B cell (primary cell): ENCODE results near the gene ATXN1. TPM values are rescaled to one million over a fixed set of nuclear protein-coding genes. Genes with fewer than 3 reads are reported as not detected.

ENCODE experiments used
- ATAC-seq: fragments of 200-7000 bp; cut with Tn5 transposase; one replicate; pipeline ENCODE4 v1.10.0; 2021; ENCODE audit warnings: low read depth, mild to moderate bottlenecking, moderate number of reproducible peaks, moderate library complexity
- CTCF ChIA-PET: fragments of 350-600 bp; sonication (Branson Sonifier 250); formaldehyde crosslinking; loops from one replicate; lab custom pipeline; 2021; ENCODE audit warnings: antibody characterized with exemption, inconsistent platforms; lab: Charles Lee
- POLR2A ChIA-PET: fragments of 350-600 bp; sonication (Branson Sonifier 250); formaldehyde crosslinking; loops from one replicate; lab custom pipeline; 2021; ENCODE audit warnings: antibody characterized with exemption; lab: Charles Lee
- DNase-seq: peaks from one replicate; pipeline ENCODE4 v3.0.0; 2013
- H2AFZ ChIP-seq: 2 replicates; pipeline ENCODE4 v1.6.1; 2012; ENCODE audit warnings: mild to moderate bottlenecking, low read depth, low read length; ENCODE audit not compliant: insufficient read depth, poor library complexity, severe bottlenecking
- H3K27ac ChIP-seq, 2 donors: 1 replicate in 1 of 2; 2 replicates in 1 of 2; pipeline ENCODE4 v1.5.1; 2012 to 2013; ENCODE audit warnings: low read length in 2 of 2, mild to moderate bottlenecking in 2 of 2, moderate library complexity in 1 of 2
- H3K27me3 ChIP-seq, 4 experiments: fragments of 200-600 bp in 1 of 4; sonication (generic) in 1 of 4; replicated peaks in 1 of 4; 1 replicate in 2 of 4; 2 replicates in 2 of 4; pipeline versions ENCODE4 v1.6.1 to v1.7.0; 2013 to 2016; ENCODE audit warnings: low read length in 3 of 4, mild to moderate bottlenecking in 2 of 4, mixed read lengths in 1 of 4, moderate library complexity in 1 of 4; ENCODE audit not compliant: insufficient read depth in 4 of 4, control insufficient read depth in 3 of 4; ENCODE audit errors: control extremely low read depth in 1 of 4
- H3K36me3 ChIP-seq, 2 experiments: replicated peaks in 1 of 2; 1 replicate in 1 of 2; 2 replicates in 1 of 2; pipeline versions ENCODE4 v1.6.1 to v1.7.1; 2013; ENCODE audit warnings: low read length in 1 of 2; ENCODE audit not compliant: insufficient read depth in 2 of 2, control insufficient read depth in 1 of 2; ENCODE audit errors: control extremely low read depth in 1 of 2, extremely low read depth in 1 of 2
- H3K4me1 ChIP-seq, 2 donors: fragments of 200-600 bp in 1 of 2; sonication (generic) in 1 of 2; 1 replicate in 1 of 2; 2 replicates in 1 of 2; pipeline versions ENCODE4 v1.5.1 to v1.6.1; 2013 to 2017; ENCODE audit warnings: low read length in 2 of 2; ENCODE audit not compliant: control insufficient read depth in 2 of 2, insufficient read depth in 2 of 2
- H3K4me2 ChIP-seq: replicated peaks from 2 replicates; pipeline ENCODE3; 2012; ENCODE audit warnings: mild to moderate bottlenecking, low read depth, low read length; ENCODE audit not compliant: poor library complexity, severe bottlenecking
- H3K4me3 ChIP-seq, 5 experiments: fragments of 200-600 bp in 1 of 5; sonication (generic) in 1 of 5; 1 replicate in 3 of 5; 2 replicates in 2 of 5; pipeline versions ENCODE4 v1.5.1 to v1.7.0; 2011 to 2016; ENCODE audit warnings: low read length in 4 of 5, mild to moderate bottlenecking in 4 of 5, low read depth in 2 of 5, control low read depth in 1 of 5, moderate library complexity in 1 of 5; ENCODE audit not compliant: insufficient read depth in 1 of 5; ENCODE audit errors: control extremely low read depth in 1 of 5, extremely low read depth in 1 of 5
- H3K79me2 ChIP-seq: fragments of 200-600 bp; sonication (generic); one replicate; pipeline ENCODE4 v1.6.0; 2016; ENCODE audit warnings: low read length; ENCODE audit not compliant: control insufficient read depth, insufficient read depth
- H3K9ac ChIP-seq: fragments of 200-600 bp; sonication (generic); 2 replicates; pipeline ENCODE4 v1.6.1; 2017; ENCODE audit warnings: mild to moderate bottlenecking, low read length, moderate library complexity
- H3K9me3 ChIP-seq, 3 donors: one replicate each; pipeline versions ENCODE4 v1.6.1 to v1.7.1; 2013; ENCODE audit warnings: low read length in 2 of 3; ENCODE audit not compliant: control insufficient read depth in 2 of 3, insufficient read depth in 1 of 3; ENCODE audit errors: control extremely low read depth in 1 of 3
- H4K20me1 ChIP-seq: 2 replicates; pipeline ENCODE4 v1.6.0; 2012; ENCODE audit warnings: mild to moderate bottlenecking, low read length; ENCODE audit not compliant: insufficient read depth, control insufficient read depth, poor library complexity, severe bottlenecking
- H3K27ac Mint-ChIP-seq: one replicate; pipeline ENCODE4 v1.8.0; 2021; ENCODE audit warnings: mixed read lengths
- H3K27me3 Mint-ChIP-seq: one replicate; pipeline ENCODE4 v1.8.0; 2021; ENCODE audit warnings: mixed read lengths
- H3K4me1 Mint-ChIP-seq: one replicate; pipeline ENCODE4 v1.8.0; 2021; ENCODE audit warnings: mixed read lengths
- H3K4me3 Mint-ChIP-seq: one replicate; pipeline ENCODE4 v1.8.0; 2021; ENCODE audit warnings: mixed read lengths
- H3K9me3 Mint-ChIP-seq: one replicate; pipeline ENCODE4 v1.8.0; 2022; ENCODE audit warnings: mixed read lengths; ENCODE audit not compliant: insufficient read depth
- EZH2 ChIP-seq: IDR thresholded peaks from 2 replicates; pipeline ENCODE4 v1.6.1; 2012; ENCODE audit warnings: borderline replicate concordance, low read depth, mild to moderate bottlenecking, moderate library complexity, low read length; ENCODE audit not compliant: insufficient read depth, poor library complexity, severe bottlenecking
- WGBS: methylation state at CpG from one replicate; pipeline ENCODE4 v1.1.5; 2013; ENCODE audit warnings: missing lambda C conversion rate; ENCODE audit not compliant: insufficient coverage; 5-methylcytosine and 5-hydroxymethylcytosine counted together
- intact Hi-C: fragments of 100-400 bp; cut with micrococcal nuclease; formaldehyde crosslinking; loops from one replicate; pipeline ENCODE4 v1.10.0; 2022
- polyA plus RNA-seq: library from polyadenylated mRNA; depleted of rRNA; stranded (reverse); fragments of >200 nt; gene quantifications from 2 replicates; pipeline ENCODE4 v1.2.3, GENCODE V29; 2012
- total RNA-seq, 2 donors: library from RNA; stranded (reverse); fragments of 120-200 nt in 1 of 2; gene quantifications; 1 replicate in 1 of 2; 2 replicates in 1 of 2; pipeline versions ENCODE4 v1.2.3 to v1.2.4, GENCODE V29; 2013 to 2022
- TF ChIP-seq, protein P1 (sequence below): fragments of 200-600 bp; IDR thresholded peaks from one replicate; pipeline ENCODE4 v1.8.0; 2022; ENCODE audit warnings: antibody characterized with exemption, mild to moderate bottlenecking

Gene ATXN1
- total and polyA plus RNA-seq, 2 donors (not counting 1 experiment from before 2014, with no cell fraction given), result 5.7 to 63.8 TPM

DNA sequence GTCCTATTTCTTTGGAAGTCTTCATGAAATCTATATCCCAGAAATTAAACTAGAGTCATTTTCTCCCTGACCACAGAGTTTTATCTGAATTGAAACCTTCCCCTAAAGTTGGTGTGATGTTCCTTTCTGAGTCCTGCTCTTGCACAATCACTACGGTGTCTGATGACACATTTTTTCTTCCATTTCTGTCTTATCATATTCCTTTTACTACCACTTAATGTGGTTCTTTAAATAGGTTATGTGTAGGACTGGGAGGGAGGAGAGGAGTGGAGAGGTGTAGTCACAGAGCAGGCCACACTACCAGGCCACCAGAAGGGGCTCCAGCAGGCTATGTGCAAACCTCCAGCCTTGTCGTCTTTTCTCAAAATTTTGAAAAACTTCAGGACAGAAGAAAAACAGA is 39.7 kb upstream of the ATXN1 start:
- Histone ChIP-seq H3K4me2 (no peak overlapping the region), H2AFZ (no peak overlapping the region), H3K27me3 (no peaks in the 10 kb centered on the region), H3K4me1 (no peaks in the 10 kb centered on the region), H3K9ac (no peak overlapping the region), H3K9me3 (no peaks in the 10 kb centered on the region), H4K20me1 (no peaks in the 10 kb centered on the region), H3K4me3 (no peak overlapping the region), H3K36me3 (no peaks in the 10 kb centered on the region), H3K79me2 (no peaks in the 10 kb centered on the region), H3K27ac (no peak overlapping the region)
- H3K9me3 Mint-ChIP-seq, result no peaks in the 10 kb centered on the region
- ChIA-PET POLR2A (no interaction called here), CTCF (no interaction called here)
- TF ChIP-seq, protein P1, sequence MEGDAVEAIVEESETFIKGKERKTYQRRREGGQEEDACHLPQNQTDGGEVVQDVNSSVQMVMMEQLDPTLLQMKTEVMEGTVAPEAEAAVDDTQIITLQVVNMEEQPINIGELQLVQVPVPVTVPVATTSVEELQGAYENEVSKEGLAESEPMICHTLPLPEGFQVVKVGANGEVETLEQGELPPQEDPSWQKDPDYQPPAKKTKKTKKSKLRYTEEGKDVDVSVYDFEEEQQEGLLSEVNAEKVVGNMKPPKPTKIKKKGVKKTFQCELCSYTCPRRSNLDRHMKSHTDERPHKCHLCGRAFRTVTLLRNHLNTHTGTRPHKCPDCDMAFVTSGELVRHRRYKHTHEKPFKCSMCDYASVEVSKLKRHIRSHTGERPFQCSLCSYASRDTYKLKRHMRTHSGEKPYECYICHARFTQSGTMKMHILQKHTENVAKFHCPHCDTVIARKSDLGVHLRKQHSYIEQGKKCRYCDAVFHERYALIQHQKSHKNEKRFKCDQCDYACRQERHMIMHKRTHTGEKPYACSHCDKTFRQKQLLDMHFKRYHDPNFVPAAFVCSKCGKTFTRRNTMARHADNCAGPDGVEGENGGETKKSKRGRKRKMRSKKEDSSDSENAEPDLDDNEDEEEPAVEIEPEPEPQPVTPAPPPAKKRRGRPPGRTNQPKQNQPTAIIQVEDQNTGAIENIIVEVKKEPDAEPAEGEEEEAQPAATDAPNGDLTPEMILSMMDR, result no peak
- TF ChIP-seq EZH2, result no peak
- 50% methylated on average over 1 of the region's 2 CpGs for WGBS
- intact Hi-C loops, result no loop called here
- DNase-seq, result no peak
- H3K4me3 Mint-ChIP-seq, result no peak overlapping the region
- no peak for ATAC-seq
- H3K27me3 Mint-ChIP-seq, result peaks cover 6% of the 10 kb centered on the region
- no peaks in the 10 kb centered on the region for H3K4me1 Mint-ChIP-seq
- H3K27ac Mint-ChIP-seq, result no peak overlapping the region

DNA sequence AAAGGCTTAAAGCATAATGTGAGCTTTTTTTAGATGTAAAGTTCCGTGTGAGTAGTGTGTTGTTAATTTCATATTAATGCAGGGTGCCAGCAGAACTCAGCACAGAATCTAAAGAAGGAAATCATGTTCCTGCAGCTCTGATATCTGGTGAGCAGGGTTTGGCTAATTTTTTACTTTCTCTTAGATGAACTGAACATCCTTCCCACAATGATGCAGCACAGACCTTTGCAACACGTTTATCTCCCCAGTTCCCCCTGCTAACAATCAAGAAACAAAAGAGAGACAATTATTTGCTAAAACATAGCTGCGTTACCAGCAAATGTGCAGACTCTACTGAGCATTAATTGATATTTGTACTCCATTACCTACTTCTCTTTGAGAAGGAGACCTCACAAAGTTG is 39.1 kb upstream of the ATXN1 start:
- Histone ChIP-seq H4K20me1 (no peaks in the 10 kb centered on the region), H3K79me2 (no peaks in the 10 kb centered on the region), H3K36me3 (no peaks in the 10 kb centered on the region), H3K9me3 (no peaks in the 10 kb centered on the region), H3K4me1 (no peaks in the 10 kb centered on the region), H3K27me3 (no peaks in the 10 kb centered on the region), H3K9ac (no peak overlapping the region), H3K27ac (no peak overlapping the region), H3K4me2 (no peak overlapping the region), H2AFZ (no peak overlapping the region), H3K4me3 (no peak overlapping the region)
- TF ChIP-seq, protein P1, result no peak
- no peak for TF ChIP-seq EZH2
- no peak overlapping the region for H3K4me3 Mint-ChIP-seq
- ChIA-PET POLR2A (no interaction called here), CTCF (no interaction called here)
- intact Hi-C loops, result no loop called here
- no peaks in the 10 kb centered on the region for H3K9me3 Mint-ChIP-seq
- H3K27ac Mint-ChIP-seq, result no peak overlapping the region
- H3K4me1 Mint-ChIP-seq, result no peaks in the 10 kb centered on the region
- ATAC-seq, result no peak
- H3K27me3 Mint-ChIP-seq, result peaks cover 2% of the 10 kb centered on the region
- DNase-seq, result no peak
- 8% methylated on average over 1 of the region's 3 CpGs for WGBS
